Camera-type eye (tissue), 1 donor: ENCODE data around the gene MYOCD. TPM values are rescaled to one million over a fixed set of nuclear protein-coding genes. Genes with fewer than 3 reads are reported as not detected.

Experiments
- total RNA-seq: library from RNA; depleted of rRNA; stranded (reverse); fragments of >200 nt; gene quantifications from one replicate; pipeline ENCODE4 v1.2.3, GENCODE V29; 2014

The MYOCD gene
- total RNA-seq, result 7.9 TPM

GRCh38 chr17:12665263-12666210 lies at the start of gene MYOCD:
Gene MYOCD, plus strand, starts transcription at chr17:12665890. Its CDS starts 299 bp downstream, at chr17:12666189.

GRCh38 chr17:12789481-12790248 lies 124.0 kb downstream of the MYOCD start, which contains the start of gene ARHGAP44:
Gene ARHGAP44, plus strand, starts transcription at chr17:12789498. Its CDS starts 341 bp downstream, at chr17:12789839.

Other genes starting within 250 kb of the MYOCD start
- gene ARHGAP44, start 123.6 kb downstream of the MYOCD start, total RNA-seq, result 12.5 TPM